CD8-positive, alpha-beta memory T cell (primary cell): ENCODE data around the gene PIK3R6. TPM values are rescaled to one million over a fixed set of nuclear protein-coding genes. Genes with fewer than 3 reads are reported as not detected.
A peak's percentile ranks its signal among the peaks of the same experiment; 100 is the strongest.

Experiments used
- CTCF ChIA-PET: fragments of 350-600 bp; sonication (Branson Sonifier 250); formaldehyde crosslinking; loops from one replicate; lab custom pipeline; 2021; ENCODE audit warnings: antibody characterized with exemption; lab: Charles Lee
- POLR2A ChIA-PET: fragments of 350-600 bp; sonication (Branson Sonifier 250); formaldehyde crosslinking; loops from one replicate; lab custom pipeline; 2021; ENCODE audit warnings: antibody characterized with exemption; lab: Charles Lee
- DNase-seq, 5 donors: peaks; one replicate each; pipeline versions ENCODE4 v3.0.0 to v3.0.0-alpha.2; 2020 to 2022; ENCODE audit warnings: mixed read lengths in 1 of 5
- H3K27ac ChIP-seq: one replicate; pipeline ENCODE4 v1.7.0; 2013; ENCODE audit warnings: low read depth, mild to moderate bottlenecking, low read length, moderate library complexity
- H3K27me3 ChIP-seq: 2 replicates; pipeline ENCODE4 v1.7.0; 2013; ENCODE audit warnings: low read length, mild to moderate bottlenecking; ENCODE audit not compliant: insufficient read depth, poor library complexity, severe bottlenecking
- H3K36me3 ChIP-seq: 2 replicates; pipeline ENCODE4 v1.7.0; 2013; ENCODE audit warnings: mild to moderate bottlenecking, low read length, moderate library complexity; ENCODE audit not compliant: insufficient read depth
- H3K4me1 ChIP-seq: 2 replicates; pipeline ENCODE4 v1.7.0; 2013; ENCODE audit warnings: mild to moderate bottlenecking, low read length, moderate library complexity; ENCODE audit not compliant: insufficient read depth
- H3K4me3 ChIP-seq: 2 replicates; pipeline ENCODE4 v1.7.0; 2013; ENCODE audit warnings: mild to moderate bottlenecking, low read length
- H3K9me3 ChIP-seq: 2 replicates; pipeline ENCODE4 v1.7.0; 2013; ENCODE audit warnings: mild to moderate bottlenecking, low read length
- H3K27ac Mint-ChIP-seq, 8 donors: one replicate each; pipeline ENCODE4 v1.8.0; 2020 to 2021; ENCODE audit warnings: mixed read lengths in 8 of 8, mild to moderate bottlenecking in 6 of 8, inconsistent platforms in 3 of 8, moderate library complexity in 3 of 8
- H3K27me3 Mint-ChIP-seq, 2 donors: one replicate each; pipeline ENCODE4 v1.8.0; 2020 to 2021; ENCODE audit warnings: mixed read lengths in 2 of 2, mild to moderate bottlenecking in 1 of 2, moderate library complexity in 1 of 2
- H3K36me3 Mint-ChIP-seq, 3 donors: one replicate each; pipeline ENCODE4 v1.8.0; 2020 to 2021; ENCODE audit warnings: mixed read lengths in 3 of 3, inconsistent platforms in 1 of 3, mild to moderate bottlenecking in 1 of 3
- H3K4me1 Mint-ChIP-seq, 3 donors: one replicate each; pipeline ENCODE4 v1.8.0; 2020 to 2021; ENCODE audit warnings: mixed read lengths in 3 of 3, inconsistent platforms in 1 of 3, mild to moderate bottlenecking in 1 of 3
- H3K4me3 Mint-ChIP-seq, 7 donors: one replicate each; pipeline ENCODE4 v1.8.0; 2020 to 2021; ENCODE audit warnings: mixed read lengths in 7 of 7, mild to moderate bottlenecking in 6 of 7, moderate library complexity in 4 of 7, inconsistent platforms in 2 of 7
- H3K9me3 Mint-ChIP-seq, 5 donors: one replicate each; pipeline ENCODE4 v1.8.0; 2020 to 2022; ENCODE audit warnings: mixed read lengths in 5 of 5, mild to moderate bottlenecking in 3 of 5, moderate library complexity in 2 of 5, inconsistent platforms in 1 of 5
- polyA plus RNA-seq: library from polyadenylated mRNA; unstranded; fragments of 300-500 nt; fragmentation: Illumina TruSeq; gene quantifications from one replicate; pipeline ENCODE4 v1.2.3, GENCODE V29; 2021
- total RNA-seq, 2 experiments: library from RNA; stranded (reverse); gene quantifications; one replicate each; pipeline ENCODE4 v1.2.3, GENCODE V29; 2021

Gene PIK3R6
- total and polyA plus RNA-seq, 3 experiments from 2014 or later, result 0.18 to 0.61 (median 0.35) TPM

GRCh38 chr17:8758137-8758596 lies 109.3 kb downstream of the PIK3R6 start, which contains the start of gene SPDYE4:
SPDYE4 (minus strand) TSS chr17:8758546; CDS start chr17:8758382, 164 bp downstream.
- H3K4me1 ChIP-seq, result no peaks in the 10 kb centered on the region
- no peaks in the 10 kb centered on the region for H3K27me3 ChIP-seq
- Mint-ChIP-seq H3K27ac (peak within 1 kb of the TSS in 2 of 8 donors; percentile 25 to 77), H3K4me1 (no peaks in the 10 kb centered on the region), H3K9me3 (no peaks in the 10 kb centered on the region), H3K27me3 (peaks cover 15 to 25% of the 10 kb centered on the region in 2 donors), H3K4me3 (no peak within 1 kb of the TSS), H3K36me3 (peaks cover 0 to 3% (median 0%) of the 10 kb centered on the region in 3 donors)
- H3K4me3 ChIP-seq, result no peak within 1 kb of the TSS
- ChIA-PET POLR2A (no interaction called here), CTCF (no interaction called here)
- DNase-seq, result no peak
- no peaks in the 10 kb centered on the region for H3K36me3 ChIP-seq
- H3K9me3 ChIP-seq, result no peaks in the 10 kb centered on the region
- H3K27ac ChIP-seq, result no peak within 1 kb of the TSS

GRCh38 chr17:8757189-8757588 lies 110.3 kb downstream of the PIK3R6 start:
- H3K4me1 ChIP-seq, result no peaks in the 10 kb centered on the region
- H3K27me3 ChIP-seq, result no peaks in the 10 kb centered on the region
- H3K4me3 Mint-ChIP-seq, result no peak overlapping the region
- no peak for DNase-seq
- H3K27me3 Mint-ChIP-seq, result peaks cover 15 to 25% of the 10 kb centered on the region in 2 donors
- no peaks in the 10 kb centered on the region for H3K9me3 Mint-ChIP-seq
- no peaks in the 10 kb centered on the region for H3K4me1 Mint-ChIP-seq
- no peaks in the 10 kb centered on the region for H3K36me3 ChIP-seq
- POLR2A ChIA-PET, result no interaction called here
- no peaks in the 10 kb centered on the region for H3K9me3 ChIP-seq
- peaks cover 0 to 3% (median 0%) of the 10 kb centered on the region in 3 donors for H3K36me3 Mint-ChIP-seq
- no peak overlapping the region for H3K4me3 ChIP-seq
- peak overlapping the region in 1 of 8 donors; percentile 25 for H3K27ac Mint-ChIP-seq
- CTCF ChIA-PET, result interaction anchor here (0.8 kb wide), 1 partner anchor 348 kb away, joined by 3 read pairs; no protein-coding TSS in a partner anchor
- no peak overlapping the region for H3K27ac ChIP-seq

DNA sequence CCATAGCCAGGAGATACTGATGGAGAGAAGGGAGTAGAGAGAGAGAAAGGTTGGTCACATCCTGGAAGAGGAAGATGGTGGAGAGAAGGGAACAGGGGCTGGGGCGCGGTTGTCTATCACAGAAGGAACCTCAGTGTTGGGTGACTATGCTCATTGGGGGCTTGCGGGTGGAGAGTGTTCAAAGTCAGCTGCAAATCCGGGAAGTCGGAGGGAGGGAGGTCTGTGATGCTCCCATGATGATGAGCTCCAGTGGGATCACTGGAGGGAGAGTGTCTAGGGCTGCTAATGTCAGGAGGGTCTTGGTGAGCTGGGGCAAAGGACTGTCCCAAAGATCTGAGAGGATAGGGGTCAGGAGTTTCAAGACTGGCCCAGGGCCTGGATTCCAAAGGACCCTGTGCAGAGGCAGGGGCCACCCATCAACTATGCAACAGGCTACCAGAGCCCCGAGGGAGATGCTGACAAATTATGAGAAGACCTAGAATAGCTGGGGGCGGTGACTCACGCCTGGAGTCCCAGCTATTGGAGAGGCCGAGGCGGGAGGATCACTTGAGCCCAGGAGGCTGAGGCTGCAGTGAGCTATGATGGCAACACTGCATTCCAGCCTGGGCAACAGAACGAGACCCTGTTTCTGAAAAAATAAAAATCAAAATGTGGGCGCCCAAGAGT lies 111.8 kb downstream of the PIK3R6 start:
- no peaks in the 10 kb centered on the region for H3K27me3 ChIP-seq
- POLR2A ChIA-PET, result no interaction called here
- no peaks in the 10 kb centered on the region for H3K4me1 ChIP-seq
- H3K36me3 Mint-ChIP-seq, result peaks cover 0 to 3% (median 0%) of the 10 kb centered on the region in 3 donors
- CTCF ChIA-PET, result interaction anchor here (1.0 kb wide), 1 partner anchor 243 kb away, joined by 3 read pairs; no protein-coding TSS in a partner anchor
- no peak for DNase-seq
- H3K4me3 ChIP-seq, result no peak overlapping the region
- H3K27me3 Mint-ChIP-seq, result peaks cover 15 to 28% of the 10 kb centered on the region in 2 donors
- no peak overlapping the region for H3K4me3 Mint-ChIP-seq
- no peaks in the 10 kb centered on the region for H3K4me1 Mint-ChIP-seq
- H3K36me3 ChIP-seq, result no peaks in the 10 kb centered on the region
- H3K27ac Mint-ChIP-seq, result peak overlapping the region in 1 of 8 donors; percentile 86
- no peaks in the 10 kb centered on the region for H3K9me3 Mint-ChIP-seq
- no peak overlapping the region for H3K27ac ChIP-seq
- no peaks in the 10 kb centered on the region for H3K9me3 ChIP-seq

DNA sequence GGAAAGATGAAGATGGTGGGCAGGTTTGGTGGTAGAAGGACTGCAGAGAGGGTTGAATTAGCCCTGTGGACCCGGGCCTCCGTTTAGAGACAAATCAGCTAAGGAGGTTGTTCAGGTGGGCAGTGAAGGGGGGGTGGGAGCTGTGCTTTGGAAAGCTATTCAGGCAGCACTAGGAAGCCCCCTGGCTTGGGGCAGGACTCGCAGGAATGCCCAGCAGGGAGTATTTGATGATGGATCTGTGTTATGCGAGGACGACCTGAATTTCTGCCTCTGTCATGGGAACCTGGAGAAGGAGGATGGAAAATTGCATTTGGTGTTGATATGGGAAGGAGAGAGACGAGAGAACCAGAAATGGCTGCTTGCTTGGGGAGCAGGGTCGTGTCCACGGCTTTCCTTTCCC lies 112.6 kb downstream of the PIK3R6 start:
- peaks cover 0 to 3% (median 0%) of the 10 kb centered on the region in 3 donors for H3K36me3 Mint-ChIP-seq
- POLR2A ChIA-PET, result no interaction called here
- H3K27me3 ChIP-seq, result no peaks in the 10 kb centered on the region
- no peaks in the 10 kb centered on the region for H3K9me3 Mint-ChIP-seq
- no peaks in the 10 kb centered on the region for H3K4me1 ChIP-seq
- no peak overlapping the region for H3K4me3 ChIP-seq
- H3K4me3 Mint-ChIP-seq, result no peak overlapping the region
- no peak overlapping the region for H3K27ac ChIP-seq
- H3K27me3 Mint-ChIP-seq, result peaks cover 15 to 28% of the 10 kb centered on the region in 2 donors
- CTCF ChIA-PET, result interaction anchor here (0.9 to 1.3 kb wide), 2 partner anchors 9 to 243 kb away, joined by 4 read pairs; no protein-coding TSS in a partner anchor
- no peaks in the 10 kb centered on the region for H3K9me3 ChIP-seq
- no peak overlapping the region for H3K27ac Mint-ChIP-seq
- H3K36me3 ChIP-seq, result no peaks in the 10 kb centered on the region
- no peak for DNase-seq
- no peaks in the 10 kb centered on the region for H3K4me1 Mint-ChIP-seq

GRCh38 chr17:8753976-8754440 lies 113.5 kb downstream of the PIK3R6 start:
- H3K4me3 ChIP-seq, result no peak overlapping the region
- CTCF ChIA-PET, result interaction anchor here (1.3 to 2.3 kb wide), 2 partner anchors 244 kb away, joined by 4 to 10 read pairs; no protein-coding TSS in a partner anchor
- Mint-ChIP-seq H3K27me3 (peaks cover 13 to 31% of the 10 kb centered on the region in 2 donors), H3K36me3 (peaks cover 0 to 3% (median 0%) of the 10 kb centered on the region in 3 donors), H3K4me3 (no peak overlapping the region), H3K27ac (no peak overlapping the region), H3K9me3 (no peaks in the 10 kb centered on the region), H3K4me1 (no peaks in the 10 kb centered on the region)
- H3K36me3 ChIP-seq, result no peaks in the 10 kb centered on the region
- no peaks in the 10 kb centered on the region for H3K27me3 ChIP-seq
- no peaks in the 10 kb centered on the region for H3K9me3 ChIP-seq
- H3K4me1 ChIP-seq, result no peaks in the 10 kb centered on the region
- DNase-seq, result no peak
- H3K27ac ChIP-seq, result no peak overlapping the region
- POLR2A ChIA-PET, result no interaction called here

DNA sequence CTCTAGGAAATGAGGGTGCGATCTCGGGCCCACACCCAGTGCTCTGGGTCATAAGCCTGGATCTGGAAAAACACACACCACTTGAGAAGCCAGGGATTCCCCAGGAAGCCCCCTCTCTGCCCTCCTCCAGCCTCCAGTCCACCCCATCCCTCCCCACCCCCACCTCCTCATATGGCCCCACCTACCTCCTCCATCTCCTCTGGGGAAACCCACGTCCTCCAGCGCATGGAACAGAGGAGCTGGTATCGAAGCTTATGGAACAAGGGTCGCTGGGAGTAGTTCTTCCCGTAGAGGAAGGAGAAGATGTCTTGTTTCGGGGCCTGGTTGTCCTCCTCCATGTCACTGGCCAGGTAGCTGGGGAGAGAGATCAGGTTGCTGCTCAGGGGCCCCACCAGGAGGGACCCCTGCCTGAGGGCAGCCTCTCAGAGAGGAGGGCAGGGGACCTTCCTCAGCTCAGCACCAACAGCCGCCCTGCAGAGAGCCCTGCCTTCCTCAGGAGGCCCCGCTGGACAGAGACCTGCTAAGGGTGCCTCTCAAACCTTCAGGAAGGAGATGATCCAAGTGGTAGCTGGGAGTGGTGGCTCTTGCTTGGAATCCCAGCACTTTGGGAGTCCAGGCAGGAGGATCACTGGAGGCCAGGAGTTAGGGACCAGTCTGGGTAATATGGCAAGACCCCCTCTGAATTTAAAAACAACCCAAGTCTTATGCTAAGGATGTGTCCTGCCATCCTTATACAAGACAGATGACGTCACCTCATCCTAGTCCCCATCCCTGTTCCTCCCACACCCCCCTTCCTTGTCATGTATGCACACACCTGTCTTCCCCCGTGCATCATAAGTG lies 114.1 kb downstream of the PIK3R6 start:
- Histone ChIP-seq H3K27ac (no peak overlapping the region), H3K4me1 (no peaks in the 10 kb centered on the region), H3K9me3 (no peaks in the 10 kb centered on the region), H3K4me3 (no peak overlapping the region), H3K27me3 (no peaks in the 10 kb centered on the region), H3K36me3 (no peaks in the 10 kb centered on the region)
- H3K4me1 Mint-ChIP-seq, result no peaks in the 10 kb centered on the region
- CTCF ChIA-PET, result interaction anchor here (1.2 to 2.3 kb wide), 3 partner anchors 198 to 344 kb away, joined by 3 to 10 read pairs (median 3); no protein-coding TSS in a partner anchor
- peaks cover 13 to 31% of the 10 kb centered on the region in 2 donors for H3K27me3 Mint-ChIP-seq
- no peak overlapping the region for H3K27ac Mint-ChIP-seq
- peaks cover 0 to 3% (median 0%) of the 10 kb centered on the region in 3 donors for H3K36me3 Mint-ChIP-seq
- H3K4me3 Mint-ChIP-seq, result no peak overlapping the region
- no peak for DNase-seq
- H3K9me3 Mint-ChIP-seq, result no peaks in the 10 kb centered on the region
- POLR2A ChIA-PET, result no interaction called here
